ENCODE data around the gene MYO9A. TPM values are rescaled to one million over a fixed set of nuclear protein-coding genes. Genes with fewer than 3 reads are reported as not detected.

Gene MYO9A
- total RNA-seq, 1 experiment from 2014 or later = 21.4 TPM

GRCh38 chr15:71957026-71957425 lies 160.9 kb downstream of the MYO9A start:
- no peaks in the 10 kb centered on the region for H3K23me2 ChIP-seq (ENCODE audit: insufficient read length, low read depth, low read length, poor library complexity, severe bottlenecking)
- no peak overlapping the region for H3T11ph ChIP-seq (ENCODE audit: low read length)
- no peak overlapping the region for H2AFZ ChIP-seq (ENCODE audit: low read length)
- no peaks in the 10 kb centered on the region for H3K4me1 ChIP-seq (ENCODE audit: insufficient read depth, low read length)
- H3K27ac ChIP-seq (ENCODE audit: insufficient read length, low read depth, low read length) = no peak overlapping the region
- H3K9ac ChIP-seq (ENCODE audit: extremely low read depth, insufficient read length, low read length) = no peak overlapping the region
- Mint-ChIP-seq H3K4me1 (no peaks in the 10 kb centered on the region), H3K27ac (no peak overlapping the region), H3K36me3 (ENCODE audit: insufficient read depth in 1 of 3, low read depth in 3 of 3) (no peaks in the 10 kb centered on the region), H3K27me3 (ENCODE audit: low read depth) (no peaks in the 10 kb centered on the region), H3K4me3 (no peak overlapping the region), H3K9me3 (no peaks in the 10 kb centered on the region)
- no peaks in the 10 kb centered on the region for H3K27me3 ChIP-seq (ENCODE audit: insufficient read depth, low read length)
- H2BK20ac ChIP-seq (ENCODE audit: low read depth, low read length, poor library complexity, severe bottlenecking) = no peak overlapping the region
- DNase-seq = no peak
- no peak overlapping the region for H2BK12ac ChIP-seq (ENCODE audit: insufficient read length, low read depth, low read length)
- H3K23ac ChIP-seq (ENCODE audit: insufficient read length, low read depth, low read length) = no peak overlapping the region
- H3K9me3 ChIP-seq (ENCODE audit: control insufficient read depth, low read depth, low read length) = no peaks in the 10 kb centered on the region
- H3K14ac ChIP-seq (ENCODE audit: insufficient read depth, low read length) = no peak overlapping the region
- H3K79me2 ChIP-seq (ENCODE audit: insufficient read depth, low read length) = no peaks in the 10 kb centered on the region
- H4K5ac ChIP-seq (ENCODE audit: insufficient read length, low read depth, low read length) = no peak overlapping the region
- H2AK5ac ChIP-seq (ENCODE audit: insufficient read length, low read length) = no peak overlapping the region
- no peak for TF ChIP-seq CTCF (conservative IDR thresholded peaks at IDR 0.05)
- H4K91ac ChIP-seq (ENCODE audit: insufficient read length, low read depth, low read length) = no peak overlapping the region
- no peak overlapping the region for H3K4me2 ChIP-seq (ENCODE audit: insufficient read depth, insufficient read length, low read length)
- no peak overlapping the region for H2BK120ac ChIP-seq (ENCODE audit: low read depth, low read length, poor library complexity, severe bottlenecking)
- H4K20me1 ChIP-seq (ENCODE audit: control insufficient read depth, insufficient read depth, insufficient read length) = no peaks in the 10 kb centered on the region
- no peak overlapping the region for H4K8ac ChIP-seq (replicated peaks; ENCODE audit: insufficient read length, low read depth, low read length)
- H3K79me1 ChIP-seq (ENCODE audit: insufficient read depth, low read depth, low read length, poor library complexity, severe bottlenecking) = no peaks in the 10 kb centered on the region
- no peak overlapping the region for H3K18ac ChIP-seq (ENCODE audit: insufficient read length, low read depth, low read length)
- H3K4ac ChIP-seq (ENCODE audit: low read depth, low read length) = no peak overlapping the region
- H2BK5ac ChIP-seq (ENCODE audit: insufficient read length, low read length) = no peak overlapping the region
- no peak overlapping the region for H2BK15ac ChIP-seq (ENCODE audit: low read depth, low read length)
- WGBS (ENCODE audit: extremely low coverage, insufficient read length, low lambda C conversion rate) = no CpG with 5 or more reads among the region's 2 CpGs
- H3K56ac ChIP-seq (ENCODE audit: insufficient read length, low read depth, low read length) = no peak overlapping the region
